T-helper 1 cell treated with Interleukin-12 subunit alpha and Interleukin-12 subunit beta and Interleukin-4 antibody, amounts not matched to agents 30 ng/mL and 1 ng/mL, for 36 hours (primary cell): ENCODE data around the gene B3GNT8. TPM values are rescaled to one million over a fixed set of nuclear protein-coding genes. Genes with fewer than 3 reads are reported as not detected.
"Not testable (repeated sequence)": the region's sequence is repeated elsewhere in the genome, so short reads cannot be mapped to it uniquely, and the experiment has no call there.

Experiments used
- intact Hi-C: fragments of 100-400 bp; cut with micrococcal nuclease; formaldehyde crosslinking; loops from one replicate; pipeline ENCODE4 v1.15.1; 2024
- total RNA-seq: library from RNA; stranded (reverse); gene quantifications from 2 replicates; pipeline ENCODE4 v1.2.3, GENCODE V29; 2022

The B3GNT8 gene
- total RNA-seq, 1 donor from 2014 or later, result 1.1 TPM

DNA sequence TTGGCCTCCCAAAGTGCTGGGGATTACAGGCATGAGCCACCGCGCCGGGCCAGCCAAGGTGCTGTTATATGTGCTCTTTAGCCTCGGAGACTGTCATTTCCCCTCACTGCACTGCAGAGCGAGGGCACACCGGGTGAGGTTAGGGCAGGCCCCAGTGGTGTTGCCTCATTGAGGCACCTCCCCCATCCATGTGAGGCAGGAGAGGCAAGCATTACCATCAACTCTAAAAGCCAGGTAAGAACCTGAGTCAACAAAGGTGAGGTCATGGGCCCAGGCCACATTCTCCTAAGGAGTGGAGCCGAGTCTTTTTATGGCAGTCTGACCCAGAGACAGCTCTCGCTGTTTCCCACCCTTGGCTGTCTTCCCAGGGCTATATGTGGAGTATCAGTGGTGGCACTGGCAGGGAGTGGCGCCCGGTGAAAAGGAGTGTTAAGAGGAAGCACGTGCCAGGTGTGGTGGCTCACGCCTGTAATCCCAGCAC lies 10.9 kb downstream of the B3GNT8 start:
- intact Hi-C loops, result no loop called here

DNA sequence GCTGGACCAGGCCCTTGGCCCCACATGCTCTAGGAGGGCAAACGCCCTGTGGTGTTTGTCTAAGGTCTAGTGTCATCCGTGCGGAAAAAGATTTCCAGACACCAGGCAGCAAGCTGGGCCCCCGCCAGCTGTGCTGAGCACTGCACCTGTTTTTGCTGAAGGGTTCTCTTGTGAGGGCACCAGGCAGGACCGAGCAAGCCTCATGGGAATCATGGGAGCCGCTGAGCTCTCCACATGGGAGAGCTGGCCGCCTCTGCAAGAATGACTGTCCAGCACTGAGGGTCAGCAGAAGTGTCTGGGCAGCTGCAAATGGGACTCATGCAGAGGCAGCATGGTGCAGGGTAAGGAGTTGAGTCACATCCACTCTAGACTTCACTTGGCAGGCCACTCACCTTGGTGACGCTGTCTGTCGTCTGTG lies 12.0 kb downstream of the B3GNT8 start:
- intact Hi-C loops, result no loop called here

DNA sequence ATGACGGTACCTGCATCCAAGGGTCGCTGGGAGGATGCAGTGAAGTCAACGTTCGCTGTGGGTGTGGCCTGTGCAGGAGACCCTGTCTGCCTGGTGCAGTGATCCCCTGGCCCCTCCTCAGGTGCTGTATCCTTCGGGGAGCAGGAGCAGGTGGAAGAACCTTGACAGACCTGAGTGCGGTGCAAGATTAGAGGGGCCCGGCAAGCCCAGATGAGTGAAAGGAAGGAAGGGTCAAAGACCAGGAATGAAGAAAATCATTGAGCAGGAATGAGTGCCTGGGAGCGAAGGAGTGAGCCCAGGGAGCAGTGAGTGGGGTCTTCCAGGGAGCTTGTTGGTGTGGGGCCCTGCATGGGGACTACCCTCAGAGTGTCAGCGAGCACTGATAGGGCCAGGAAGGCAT lies 12.7 kb downstream of the B3GNT8 start:
- intact Hi-C loops, result no loop called here

- intact Hi-C loops, result no loop called here
Observed at GRCh38 chr19:41413947-41414346, 13.2 kb downstream of the B3GNT8 start.

- intact Hi-C loops, result no loop called here
Observed at GRCh38 chr19:41412953-41413352, 14.2 kb downstream of the B3GNT8 start.

DNA sequence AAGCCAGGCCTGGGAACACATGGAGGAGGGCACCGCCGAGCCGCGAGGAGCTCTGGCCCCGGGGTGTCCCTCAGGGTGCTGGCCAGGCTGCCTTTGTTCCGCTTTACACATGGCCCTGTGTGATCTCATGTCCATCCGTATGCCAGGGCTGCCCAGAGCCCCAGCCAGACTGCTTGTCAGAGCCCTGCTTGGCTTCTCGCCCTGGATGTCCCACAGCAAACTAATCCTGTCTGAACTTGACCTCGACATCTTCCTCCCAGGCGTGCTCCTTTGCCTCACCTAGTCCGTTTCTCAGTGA lies 15.3 kb downstream of the B3GNT8 start:
- intact Hi-C loops, result no loop called here

- intact Hi-C loops, result no loop called here
Observed at GRCh38 chr19:41411100-41411967, 15.8 kb downstream of the B3GNT8 start.

GRCh38 chr19:41410336-41411054 lies 16.7 kb downstream of the B3GNT8 start:
- intact Hi-C loops, result no loop called here

DNA sequence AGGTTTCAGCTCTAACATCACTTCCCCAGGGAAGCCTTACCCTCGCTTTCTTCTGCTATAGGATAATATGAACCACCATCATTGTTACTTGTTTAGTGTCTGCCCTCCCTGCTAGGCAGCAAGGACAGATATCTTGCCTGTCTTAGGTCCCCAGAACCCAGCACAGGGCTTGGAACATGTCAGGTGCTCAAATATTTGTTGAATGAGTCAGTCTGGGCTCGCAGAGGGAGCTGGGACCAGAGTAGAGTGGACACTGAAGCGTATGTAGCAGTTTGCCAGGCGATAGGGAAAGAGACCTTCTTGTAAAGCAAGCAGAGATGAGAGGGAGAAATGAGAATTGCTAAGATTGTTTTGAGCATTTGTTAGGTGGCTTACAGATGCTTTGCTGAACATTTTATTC lies 17.9 kb downstream of the B3GNT8 start:
- intact Hi-C loops, result no loop called here

- intact Hi-C loops, result not testable (repeated sequence)
Observed at GRCh38 chr19:41408846-41409245, 18.3 kb downstream of the B3GNT8 start.

DNA sequence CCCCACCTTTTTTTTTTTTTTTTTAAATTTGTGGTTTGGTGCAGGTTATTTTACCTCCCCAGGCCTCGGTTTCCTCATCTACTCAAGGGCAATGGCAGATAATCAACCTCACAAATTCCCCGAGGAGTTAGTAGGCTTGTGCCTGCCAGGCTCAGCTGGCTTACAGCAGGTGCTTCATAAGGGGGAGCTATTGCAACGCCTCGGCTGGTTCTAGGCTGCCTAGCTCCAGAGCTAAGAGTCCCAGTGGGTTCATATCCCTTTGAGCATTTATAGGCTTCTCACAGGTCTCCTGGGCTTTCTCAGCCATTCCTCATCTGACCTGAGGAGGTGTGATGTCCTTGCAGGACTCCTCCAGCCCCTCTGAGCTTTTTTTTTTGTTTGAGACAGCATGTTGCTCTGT lies 18.9 kb downstream of the B3GNT8 start:
- intact Hi-C loops, result no loop called here

DNA sequence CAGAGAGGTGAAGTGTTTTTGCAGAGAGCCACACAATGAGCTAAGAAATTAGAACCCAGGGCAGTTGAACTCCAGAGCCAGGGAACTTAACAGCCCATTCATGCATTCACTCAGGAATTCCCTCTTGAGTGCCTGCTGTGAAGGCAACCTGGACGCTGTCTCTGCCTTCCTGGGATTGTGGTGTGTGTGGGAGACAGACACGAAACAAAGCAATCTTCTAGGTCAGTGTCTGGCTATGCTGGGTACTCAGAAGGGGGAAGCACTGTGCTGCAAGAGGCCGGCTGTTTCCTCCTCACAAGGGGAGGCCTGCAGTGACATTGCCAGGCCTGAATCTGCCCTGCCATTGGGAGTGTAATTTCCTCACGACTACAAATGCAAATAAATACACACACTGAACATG lies 19.9 kb downstream of the B3GNT8 start:
- intact Hi-C loops, result no loop called here

GRCh38 chr19:41405776-41406175 lies 21.4 kb downstream of the B3GNT8 start:
- intact Hi-C loops, result no loop called here

DNA sequence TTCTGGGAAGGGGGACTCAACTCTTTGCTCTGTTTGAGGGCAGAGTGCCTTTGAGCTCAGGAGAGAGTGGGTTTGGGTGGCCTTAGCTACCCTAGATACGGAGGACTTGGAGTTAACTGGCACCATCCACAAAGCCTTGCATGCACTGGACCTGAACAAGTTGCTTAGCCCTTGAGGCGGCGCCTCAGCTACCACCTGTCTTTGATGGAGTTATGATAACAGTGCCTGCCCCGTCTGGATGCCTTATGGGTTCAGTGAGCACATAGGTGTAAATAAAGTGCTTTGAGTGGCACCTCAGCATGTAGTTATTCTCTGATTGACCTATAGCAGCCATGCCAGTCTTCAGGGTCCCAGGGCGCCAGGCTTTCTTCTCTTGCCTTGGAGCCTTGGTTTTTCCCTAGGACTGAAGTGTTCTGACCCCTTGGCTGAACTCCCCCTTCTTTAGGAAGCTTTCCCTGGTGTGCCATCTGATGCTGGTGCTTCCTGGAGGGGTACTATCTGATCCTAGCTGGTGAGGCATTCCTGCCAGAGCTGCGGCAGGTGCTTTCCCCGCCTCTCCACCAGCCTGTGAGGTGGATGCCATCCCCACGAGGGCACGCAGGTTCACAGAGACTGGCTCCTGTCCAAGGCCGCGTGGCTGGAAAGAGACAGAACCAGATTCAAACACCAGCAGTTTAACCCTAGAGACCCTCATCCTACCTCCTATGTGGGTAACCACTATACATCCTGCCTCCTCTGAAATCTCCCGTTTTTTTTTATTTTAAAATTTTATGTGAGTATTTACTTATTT lies 23.8 kb downstream of the B3GNT8 start:
- intact Hi-C loops, result no loop called here

- intact Hi-C loops, result no loop called here
Observed at GRCh38 chr19:41402010-41402409, 25.2 kb downstream of the B3GNT8 start.

- intact Hi-C loops, result no loop called here
Observed at GRCh38 chr19:41401483-41401882, 25.7 kb downstream of the B3GNT8 start.

GRCh38 chr19:41399525-41399924 lies 27.6 kb downstream of the B3GNT8 start:
- intact Hi-C loops, result loop anchor here (5.0 kb wide), 2 partner anchors 647 to 827 kb away; partner anchors contain the start of genes ACTMAP and SNRPA

DNA sequence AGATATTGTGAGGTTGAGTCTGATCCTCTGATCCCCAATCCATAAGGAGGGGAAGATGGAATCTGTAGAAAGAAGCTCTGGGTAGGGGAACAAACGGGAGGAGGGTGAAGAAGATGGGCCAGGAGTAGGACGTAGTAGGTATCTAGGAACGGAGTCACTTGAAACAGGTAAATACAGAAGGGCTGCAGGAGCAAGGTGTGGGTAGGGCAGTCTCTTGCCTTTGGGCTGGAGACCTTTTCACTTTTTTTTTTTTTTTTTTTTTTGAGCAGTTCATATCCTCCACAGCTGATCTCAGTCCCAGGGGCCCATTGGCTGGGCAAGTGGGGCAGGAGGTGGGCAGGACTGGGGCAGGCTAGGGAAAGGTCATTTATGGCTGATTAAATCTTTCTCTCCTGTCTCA lies 28.1 kb downstream of the B3GNT8 start:
- intact Hi-C loops, result loop anchor here (5.0 kb wide), 2 partner anchors 647 to 827 kb away; partner anchors contain the start of genes ACTMAP and SNRPA

DNA sequence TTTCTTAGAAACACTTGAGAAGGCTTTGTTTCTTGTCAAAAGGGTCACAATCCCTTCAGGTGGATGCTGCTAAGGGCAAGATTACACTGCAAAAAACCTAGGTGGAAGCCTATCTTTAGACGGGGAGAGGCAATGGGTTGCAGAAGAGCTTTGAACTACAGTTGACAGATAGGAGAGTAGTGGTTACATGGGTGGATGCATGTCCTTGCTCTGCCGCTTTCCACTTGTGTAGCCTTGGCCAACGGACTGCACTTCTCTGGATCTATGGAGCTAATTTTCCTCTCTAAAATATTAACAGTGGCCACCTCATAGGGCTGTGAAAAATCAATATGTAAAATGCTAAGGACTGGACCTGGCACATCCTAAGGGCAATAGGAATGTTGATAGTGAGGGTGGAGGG lies 28.6 kb downstream of the B3GNT8 start:
- intact Hi-C loops, result loop anchor here (5.0 kb wide), 2 partner anchors 646 to 826 kb away; partner anchors contain the start of genes ACTMAP and SNRPA

GRCh38 chr19:41398050-41398418 lies 29.1 kb downstream of the B3GNT8 start:
- intact Hi-C loops, result loop anchor here (5.0 kb wide), 2 partner anchors 646 to 826 kb away; partner anchors contain the start of genes ACTMAP and SNRPA
